ENCODE measurements around the gene CDK2AP2. TPM values are rescaled to one million over a fixed set of nuclear protein-coding genes. Genes with fewer than 3 reads are reported as not detected.

The CDK2AP2 gene
- total and polyA plus RNA-seq, 9 of the 15 experiments (the other 6 are each of a cell fraction or from before 2014, with no cell fraction given) = 4.4 to 47.4 (median 21.7) TPM

DNA sequence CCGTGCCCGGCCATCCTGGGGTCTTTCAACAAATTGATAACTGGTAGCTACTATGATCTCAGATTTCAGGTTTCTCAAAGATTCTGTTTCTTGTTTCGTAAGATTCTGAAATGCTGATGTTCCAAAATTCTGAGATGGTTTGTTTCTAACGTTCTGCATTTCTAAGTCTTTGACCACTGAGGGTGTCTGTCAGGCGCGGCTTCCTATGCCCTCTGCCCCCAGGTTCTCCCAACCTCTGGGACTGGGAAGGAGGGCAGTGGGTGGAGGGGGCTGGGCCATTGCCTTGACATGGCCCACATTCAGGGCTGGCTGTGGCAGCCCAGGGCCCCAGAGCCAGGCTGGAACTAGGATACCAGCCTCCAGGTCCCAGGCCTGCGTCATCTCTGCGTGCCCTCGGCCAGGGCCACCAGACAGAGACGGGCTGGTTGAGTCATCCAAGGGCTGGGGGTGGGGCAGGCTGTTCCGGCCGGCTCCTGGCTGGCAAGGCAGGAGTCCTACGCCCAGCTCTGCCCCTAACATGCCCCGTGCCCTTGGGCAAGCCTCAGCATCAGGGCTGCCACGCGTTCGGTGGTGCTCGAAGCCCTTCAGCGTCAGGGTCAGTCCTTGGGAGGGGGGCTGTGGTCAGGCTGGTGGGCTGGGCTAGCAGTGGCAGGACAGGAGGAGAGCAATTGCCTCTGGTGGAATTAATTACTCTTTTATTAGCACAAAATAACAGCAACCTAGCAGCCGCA, 44.1 kb downstream of the CDK2AP2 start (continued):
- 0 out of 2 replicates have a peak, but pooled peaks have one; percentile 53 for TF ChIP-seq SRSF3 (IDR thresholded peaks at IDR 0.05; ENCODE audit: insufficient read depth, low read length)
- no peak for TF ChIP-seq IRF9 (tag; IDR thresholded peaks at IDR 0.05)
- TF ChIP-seq RFX1 (IDR thresholded peaks at IDR 0.05) = no peak
- TF ChIP-seq NR2F6 (CRISPR knock-in tag; IDR thresholded peaks at IDR 0.05) = no peak
- TF ChIP-seq ZNF407 (IDR thresholded peaks at IDR 0.05; ENCODE audit: low read depth) = 0 out of 2 replicates have a peak, but pooled peaks have one; percentile 26
- TF ChIP-seq JUNB (CRISPR knock-in tag; conservative IDR thresholded peaks at IDR 0.05) = peak; percentile 74
- 0 out of 2 replicates have a peak, but pooled peaks have one; percentile 25 for TF ChIP-seq ESRRA (IDR thresholded peaks at IDR 0.05; ENCODE audit: borderline replicate concordance, low read depth)
- TF ChIP-seq ZNF644 (tag; IDR thresholded peaks at IDR 0.05; ENCODE audit: low read depth) = peak; percentile 54; the same call in 1 of the 2 replicates
- TF ChIP-seq HLTF (IDR thresholded peaks at IDR 0.05) = no peak
- no peak for TF ChIP-seq ZBTB1 (CRISPR knock-in tag; IDR thresholded peaks at IDR 0.05; ENCODE audit: borderline replicate concordance, low read depth)
- TF ChIP-seq, protein P1, sequence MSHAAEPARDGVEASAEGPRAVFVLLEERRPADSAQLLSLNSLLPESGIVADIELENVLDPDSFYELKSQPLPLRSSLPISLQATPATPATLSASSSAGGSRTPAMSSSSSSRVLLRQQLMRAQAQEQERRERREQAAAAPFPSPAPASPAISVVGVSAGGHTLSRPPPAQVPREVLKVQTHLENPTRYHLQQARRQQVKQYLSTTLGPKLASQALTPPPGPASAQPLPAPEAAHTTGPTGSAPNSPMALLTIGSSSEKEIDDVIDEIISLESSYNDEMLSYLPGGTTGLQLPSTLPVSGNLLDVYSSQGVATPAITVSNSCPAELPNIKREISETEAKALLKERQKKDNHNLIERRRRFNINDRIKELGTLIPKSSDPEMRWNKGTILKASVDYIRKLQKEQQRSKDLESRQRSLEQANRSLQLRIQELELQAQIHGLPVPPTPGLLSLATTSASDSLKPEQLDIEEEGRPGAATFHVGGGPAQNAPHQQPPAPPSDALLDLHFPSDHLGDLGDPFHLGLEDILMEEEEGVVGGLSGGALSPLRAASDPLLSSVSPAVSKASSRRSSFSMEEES (CRISPR knock-in tag; IDR thresholded peaks at IDR 0.05) = no peak
- TF ChIP-seq TEAD2 (tag; IDR thresholded peaks at IDR 0.05) = no peak
- TF ChIP-seq MLLT1 (IDR thresholded peaks at IDR 0.05) = no peak
- no peak for TF ChIP-seq NFXL1 (CRISPR knock-in tag; IDR thresholded peaks at IDR 0.05)
